NCI-H2171 (cell line): ENCODE results near the gene TLK1.
"Not testable (repeated sequence)": the region's sequence is repeated elsewhere in the genome, so short reads cannot be mapped to it uniquely, and the experiment has no call there.

ENCODE experiments used
- DNase-seq: peaks from one replicate; lab custom pipeline; 2025; lab: John Stamatoyannopoulos, UW

The TLK1 gene

DNA sequence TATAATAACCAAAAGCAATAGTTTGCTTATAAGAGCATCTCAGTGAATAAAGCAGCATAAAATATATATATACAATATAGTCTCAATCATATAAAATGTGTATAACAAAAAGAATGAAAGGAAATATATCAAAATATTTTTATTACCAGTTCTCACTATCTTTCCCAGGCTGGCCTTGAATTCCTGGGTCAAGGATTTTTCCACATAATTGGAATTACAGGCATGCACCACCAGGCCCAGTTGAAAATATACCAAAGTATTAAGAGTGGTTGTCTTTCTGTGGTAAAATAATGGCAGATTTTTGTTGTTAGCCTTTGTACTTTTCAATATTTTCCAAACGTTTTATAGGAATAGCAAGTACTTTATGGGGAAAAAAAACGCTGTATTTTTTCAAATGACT is 8.6 kb upstream of the TLK1 start:
- DNase-seq = no peak

- DNase-seq = no peak
Measured at GRCh38 chr2:171167352-171167997, 6.8 kb upstream of the TLK1 start.

DNA sequence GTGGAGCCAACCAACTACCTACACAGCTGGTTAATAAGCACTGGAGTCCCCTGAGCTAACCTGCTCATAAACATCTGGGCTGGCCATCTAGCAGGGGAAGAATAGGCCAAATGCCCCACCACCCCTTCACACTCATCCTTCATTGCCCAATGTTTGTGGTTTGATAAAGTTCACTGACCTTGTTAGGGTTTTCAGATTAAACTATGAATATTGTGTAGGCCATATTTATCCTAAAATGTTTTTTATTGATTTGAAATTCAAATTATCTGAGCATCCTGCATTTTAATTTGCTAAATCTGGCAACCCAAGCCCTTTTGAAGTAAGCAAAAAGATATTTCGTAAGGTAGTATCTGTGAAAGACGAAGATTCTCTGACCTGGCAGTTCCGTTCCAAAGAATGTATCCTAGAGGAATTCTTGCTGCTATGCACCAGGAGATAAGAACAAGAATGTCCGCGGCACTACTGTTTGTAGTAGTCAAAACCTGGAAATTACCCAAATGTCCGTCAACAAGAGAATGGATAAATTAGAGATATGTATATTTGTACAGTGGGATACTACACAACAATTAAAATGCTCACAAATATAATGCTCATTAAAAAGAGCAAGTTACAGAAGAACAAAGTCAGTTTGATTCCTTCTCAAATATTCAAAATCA is 5.8 kb upstream of the TLK1 start:
- DNase-seq = no peak

DNA sequence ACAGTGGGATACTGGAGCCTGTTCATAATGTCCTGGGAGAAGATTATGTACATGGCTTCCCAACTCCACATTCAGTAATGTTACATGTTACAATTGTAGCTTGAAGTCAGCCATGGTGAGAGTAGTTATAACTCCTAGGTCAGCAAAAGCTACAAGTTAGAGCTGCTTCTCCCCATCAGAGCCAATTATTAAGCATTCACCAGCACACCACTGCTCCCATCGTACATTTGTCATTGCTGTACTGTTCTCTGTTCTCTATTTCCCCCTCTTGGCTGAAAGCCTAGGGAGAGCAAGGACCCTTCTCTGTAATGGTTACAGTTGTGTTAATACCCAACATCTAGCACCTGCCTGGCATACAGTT is 5.3 kb upstream of the TLK1 start:
- DNase-seq = no peak

- DNase-seq = no peak
Measured at GRCh38 chr2:171163261-171163660, 2.6 kb upstream of the TLK1 start.

DNA sequence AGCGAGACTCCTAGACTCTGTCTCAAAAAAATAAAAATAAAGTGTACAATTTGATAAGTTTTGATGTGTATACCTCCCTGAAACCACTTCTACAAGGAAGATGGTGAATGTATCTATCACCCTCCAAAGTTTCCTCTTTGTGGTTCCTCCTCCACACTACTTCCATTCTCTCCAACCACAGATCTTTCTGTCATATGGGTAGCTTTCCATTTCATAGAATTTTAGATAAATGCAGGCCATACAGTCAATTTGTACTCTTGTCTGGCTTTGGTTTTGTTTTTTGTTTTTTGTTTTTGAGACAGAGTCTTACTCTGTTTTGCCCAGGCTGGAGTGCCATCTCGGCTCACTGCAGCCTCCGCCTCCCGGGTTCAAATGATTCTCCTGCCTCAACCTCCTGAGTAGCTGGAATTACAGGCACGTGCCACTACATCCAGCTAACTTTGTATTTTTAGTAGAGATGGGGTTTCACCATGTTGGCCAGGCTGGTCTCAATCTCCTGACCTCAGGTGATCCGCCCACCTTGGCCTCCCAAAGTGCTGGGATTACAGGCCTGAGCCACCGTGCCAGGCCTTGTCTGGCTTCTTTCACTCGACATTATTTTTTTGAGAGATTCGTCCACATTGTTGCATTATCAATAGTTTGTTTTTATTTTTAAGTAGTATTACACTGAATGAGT is 2.0 kb upstream of the TLK1 start:
- DNase-seq = not testable (repeated sequence)

DNA sequence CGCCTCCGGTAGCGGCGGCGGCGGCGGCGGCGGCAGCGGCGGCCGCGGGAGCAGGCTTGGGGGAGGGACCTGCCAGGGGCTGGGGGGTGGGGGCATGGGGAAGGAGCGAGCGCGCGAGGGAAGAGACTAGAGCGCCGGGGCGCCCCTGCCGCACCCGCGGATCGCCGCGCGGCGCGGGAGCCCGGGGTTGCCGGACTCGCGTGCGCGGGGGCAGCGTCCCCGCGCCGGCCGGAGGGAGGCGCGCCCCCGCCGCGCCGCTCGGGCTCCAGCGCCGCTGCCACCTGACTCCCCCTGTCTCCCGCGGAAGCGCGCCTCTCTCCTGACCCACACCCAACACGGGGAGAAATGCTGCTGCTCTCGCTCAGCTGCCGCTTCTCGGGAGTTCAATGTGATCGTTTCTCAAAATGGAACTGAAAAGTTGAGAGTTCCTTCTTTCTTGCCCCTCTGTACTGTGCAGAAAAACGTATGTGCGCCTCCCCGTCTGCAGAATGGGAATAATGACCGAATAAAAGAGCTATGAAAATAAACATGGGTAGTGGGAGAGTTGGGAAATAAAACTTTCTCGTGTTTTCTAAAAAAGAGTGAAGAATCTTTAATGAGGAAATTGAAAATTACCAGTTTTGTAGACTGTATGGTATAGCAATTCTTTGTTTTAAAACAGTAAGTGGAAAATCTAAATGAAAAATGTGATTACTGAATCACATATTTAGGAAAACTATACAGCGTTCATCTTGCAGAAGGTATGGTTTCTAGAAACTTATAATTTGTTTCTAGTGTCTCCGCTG is 455 bp upstream of the TLK1 start:
- peak; percentile 67 for DNase-seq

DNA sequence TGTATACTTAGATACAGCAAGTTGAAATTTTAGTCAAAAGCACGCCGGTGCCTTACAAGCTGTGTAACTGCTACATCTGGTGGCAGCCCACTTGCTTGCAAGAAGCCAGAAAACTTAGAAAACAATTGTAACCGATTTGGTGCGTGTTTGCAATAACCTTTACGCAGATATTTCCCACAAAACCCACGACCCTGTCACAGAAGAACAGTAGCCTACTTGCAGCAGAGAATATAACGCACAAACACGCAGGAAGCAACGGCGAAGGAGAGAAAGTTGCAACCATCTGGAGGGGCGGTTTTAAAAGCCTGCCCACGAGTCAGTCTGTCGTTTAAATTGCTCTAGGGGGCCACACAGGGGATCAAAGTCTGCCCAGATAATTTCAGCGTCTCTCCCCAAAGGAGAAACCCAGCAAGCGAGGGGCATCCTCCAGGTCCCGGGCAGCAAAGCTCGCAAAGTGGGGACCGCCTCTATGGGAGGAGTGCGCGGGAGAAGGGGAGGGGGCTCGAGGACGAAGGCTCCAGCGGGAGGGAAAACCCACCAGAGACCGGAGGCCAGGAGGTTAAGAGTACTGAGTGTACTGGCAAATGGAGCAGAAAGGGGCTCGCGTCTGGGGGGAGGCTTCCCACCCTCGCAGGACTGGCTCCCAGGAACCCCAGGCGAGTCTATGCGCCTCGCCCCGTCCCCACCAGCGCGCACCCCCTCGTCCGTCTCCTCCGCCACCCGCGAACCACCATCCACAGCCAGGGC is 1.1 kb downstream of the TLK1 start:
- DNase-seq = peak; percentile 44

DNA sequence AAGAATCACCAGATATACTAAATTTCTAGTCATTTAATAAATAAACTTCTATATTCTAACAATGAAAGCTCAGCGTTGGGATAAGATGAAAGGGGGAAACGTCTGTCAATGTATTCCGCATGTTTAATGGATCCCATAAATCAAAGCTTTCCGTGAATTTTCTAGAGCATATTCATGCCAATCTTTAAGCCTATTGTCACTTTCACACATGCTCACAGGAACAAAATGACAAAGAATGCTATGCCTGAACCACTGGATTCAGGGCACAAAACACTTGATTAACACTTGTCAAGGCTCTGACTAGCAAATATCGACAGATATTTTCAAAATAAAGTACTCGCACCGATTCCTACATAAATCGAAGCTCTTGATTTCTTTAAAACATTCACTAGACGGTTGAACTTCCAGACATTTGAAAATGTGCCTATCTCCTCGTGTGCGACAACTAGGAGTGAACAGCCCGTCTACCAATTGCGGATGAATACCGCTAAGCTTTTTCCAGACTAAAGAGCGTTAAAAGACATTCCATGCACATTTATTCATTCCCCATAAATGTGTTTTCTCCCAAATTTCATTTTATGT is 1.8 kb downstream of the TLK1 start:
- DNase-seq = no peak

GRCh38 chr2:171158036-171158789 is 2.5 kb downstream of the TLK1 start:
- DNase-seq = no peak

DNA sequence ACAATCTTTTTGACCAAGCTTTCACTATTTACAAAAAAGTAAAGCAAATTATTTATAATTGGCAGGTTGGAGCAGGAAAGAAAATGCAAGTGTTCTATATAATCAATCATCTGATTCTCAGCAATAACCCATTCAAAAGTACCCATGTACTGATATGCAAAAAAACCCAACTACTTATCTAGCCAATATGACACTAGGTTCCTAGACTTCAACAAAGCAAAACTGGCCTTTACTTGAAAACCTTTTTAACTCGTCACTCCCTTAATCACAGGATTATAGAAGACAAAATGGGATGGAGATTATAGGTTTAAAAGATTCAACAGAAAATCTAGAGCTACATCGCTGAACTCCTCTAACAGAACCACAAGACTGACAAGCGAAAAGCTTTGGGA is 3.6 kb downstream of the TLK1 start:
- DNase-seq = no peak

GRCh38 chr2:171154348-171154747 is 6.3 kb downstream of the TLK1 start:
- DNase-seq = no peak

DNA sequence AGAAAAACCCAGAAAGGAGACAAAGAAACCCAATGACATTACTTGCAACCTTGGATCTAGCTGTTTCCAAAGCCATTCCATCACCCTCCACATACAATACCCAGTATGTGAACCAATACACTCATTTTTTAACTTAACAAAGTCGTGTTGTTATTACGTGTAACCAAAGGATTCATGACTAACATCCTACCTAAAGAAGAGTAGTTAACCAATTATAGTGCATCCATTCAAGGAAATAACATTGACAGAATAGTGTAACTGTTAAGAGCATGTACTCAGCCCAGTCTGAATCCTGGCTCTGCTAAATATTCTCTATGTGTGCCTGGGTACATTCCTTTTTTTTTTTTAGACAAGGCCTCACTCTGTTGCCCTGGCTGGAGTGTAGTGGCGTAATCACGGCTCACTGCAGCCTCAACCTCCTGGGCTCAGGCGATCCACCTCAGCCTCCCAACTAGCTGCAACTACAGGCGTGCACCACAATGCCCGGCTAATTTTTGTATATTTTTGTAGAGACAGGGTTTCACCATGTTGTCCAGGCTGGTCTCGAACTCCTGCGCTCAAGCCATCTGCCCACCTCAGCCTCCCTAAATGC is 9.9 kb downstream of the TLK1 start:
- DNase-seq = no peak

DNA sequence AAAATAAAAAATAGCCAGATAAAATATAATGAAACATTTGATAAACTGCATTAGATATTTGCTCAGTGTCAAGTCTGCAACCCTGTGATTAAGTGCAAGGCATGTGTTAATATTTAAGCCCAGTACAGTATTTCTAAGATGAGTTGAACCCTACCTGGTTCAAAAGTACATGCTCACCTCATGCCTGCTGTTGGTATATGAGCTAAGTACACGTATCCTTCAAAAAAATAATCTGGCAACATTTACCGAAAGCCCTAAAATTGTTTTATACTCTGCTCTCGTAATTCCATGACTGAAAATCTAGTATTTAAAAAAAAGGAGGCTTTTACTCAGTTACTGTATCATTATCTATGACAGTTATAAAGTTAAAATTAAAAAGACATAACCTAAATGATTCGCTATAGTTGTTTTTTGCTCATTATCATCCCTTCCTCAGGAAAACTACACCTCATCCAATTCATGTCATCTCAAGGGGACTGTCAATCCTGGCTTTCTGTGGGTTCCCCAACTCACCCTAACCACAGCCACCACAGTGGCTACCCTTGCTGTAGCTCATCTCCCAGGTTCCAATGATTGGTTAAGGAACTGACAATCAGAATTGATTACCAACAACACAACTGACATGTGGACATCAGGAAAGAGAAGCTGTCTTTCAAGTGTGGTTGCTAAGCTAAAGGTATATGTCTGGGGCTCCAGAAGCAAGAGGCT is 10.6 kb downstream of the TLK1 start:
- DNase-seq = no peak

DNA sequence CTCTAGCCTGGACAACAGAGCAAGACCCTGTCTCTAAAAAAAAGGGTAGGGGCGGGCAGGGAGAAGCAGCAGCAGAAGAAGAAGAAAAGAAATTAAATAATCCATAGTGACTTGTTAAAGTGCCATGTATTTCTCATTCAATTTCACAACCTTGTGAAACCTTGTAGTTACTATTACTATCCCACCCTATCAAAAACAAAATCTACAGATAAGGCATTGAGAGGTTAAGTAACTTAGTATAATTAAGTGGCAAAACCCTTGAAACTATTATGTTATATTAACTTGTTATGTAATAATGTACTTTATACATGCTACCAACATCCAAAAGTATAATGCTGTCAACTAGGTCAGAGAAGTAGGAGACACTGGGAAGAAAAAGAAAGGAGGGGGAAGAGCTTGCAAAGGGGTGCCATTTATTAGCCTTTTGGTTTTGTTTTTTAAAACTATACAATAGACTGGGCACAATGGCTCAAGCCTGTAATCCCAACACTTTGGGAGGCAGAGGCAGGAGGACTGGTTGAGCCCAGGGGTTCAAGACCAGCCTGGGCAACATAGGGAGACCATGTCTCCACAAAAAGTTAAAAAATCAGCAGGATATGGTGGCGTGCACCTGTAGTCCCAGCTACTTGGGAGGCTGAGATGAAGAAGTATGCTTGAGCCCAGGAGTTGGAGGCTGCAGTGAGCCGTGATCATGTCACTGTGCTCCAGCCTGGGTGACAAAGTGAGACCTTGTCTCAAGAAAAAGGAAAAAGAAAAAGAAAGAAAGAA is 11.3 kb downstream of the TLK1 start:
- no peak for DNase-seq

GRCh38 chr2:171147081-171147480 is 13.6 kb downstream of the TLK1 start:
- no peak for DNase-seq

GRCh38 chr2:171146633-171147032 is 14.1 kb downstream of the TLK1 start:
- no peak for DNase-seq

GRCh38 chr2:171146071-171146470 is 14.6 kb downstream of the TLK1 start:
- no peak for DNase-seq

GRCh38 chr2:171143670-171144062 is 17.0 kb downstream of the TLK1 start:
- no peak for DNase-seq
